Colonic mucosa (tissue), 4 donors: Measurements from ENCODE around the gene ADH1B. TPM values are rescaled to one million over a fixed set of nuclear protein-coding genes. Genes with fewer than 3 reads are reported as not detected.

Experiments used
- DNase-seq: peaks from one replicate; pipeline ENCODE4 v3.0.0-alpha.2; 2020
- H3K27ac ChIP-seq: fragments of 200-600 bp; one replicate; pipeline ENCODE4 v1.8.0; 2021
- H3K27me3 ChIP-seq: fragments of 200-600 bp; one replicate; pipeline ENCODE4 v1.8.0; 2021
- H3K36me3 ChIP-seq: fragments of 200-600 bp; one replicate; pipeline ENCODE4 v1.8.0; 2021
- H3K4me1 ChIP-seq: fragments of 200-600 bp; one replicate; pipeline ENCODE4 v1.8.0; 2021; ENCODE audit warnings: mild to moderate bottlenecking
- H3K4me3 ChIP-seq: fragments of 200-600 bp; one replicate; pipeline ENCODE4 v1.8.0; 2021
- H3K9ac ChIP-seq, 2 donors: one replicate each; pipeline ENCODE4 v1.7.0; 2013; ENCODE audit warnings: control low read depth in 2 of 2, low read depth in 2 of 2, low read length in 2 of 2
- H3K9me3 ChIP-seq: fragments of 200-600 bp; one replicate; pipeline ENCODE4 v1.8.0; 2021
- CTCF ChIP-seq: fragments of 200-600 bp; IDR thresholded peaks from one replicate; pipeline ENCODE4 v1.8.0; 2022; ENCODE audit warnings: antibody characterized with exemption, mild to moderate bottlenecking
- intact Hi-C: fragments of 100-400 bp; cut with DNase I; formaldehyde crosslinking; loops from one replicate; pipeline ENCODE4 v1.14.1; 2022
- total RNA-seq, 2 donors: library from RNA; stranded (reverse); fragmentation: NEBNext Ultra II Directional in 1 of 2; extraction: Animal tissue kit (Norgen Biotek cat#: 25700) in 1 of 2; gene quantifications; one replicate each; pipeline ENCODE4 v1.2.1, GENCODE V29; 2021
- donor health status: healthy.
- donor health status: DM: no; HTN: no; CAD: no.
- donor health status: DM: no; HTN: no; CAD: no.

Gene ADH1B
- total RNA-seq, 2 donors from 2014 or later: 46.1 to 62.3 TPM

GRCh38 chr4:99264927-99265326 lies 56.3 kb downstream of the ADH1B start:
- no peaks in the 10 kb centered on the region for H3K4me1 ChIP-seq
- no peaks in the 10 kb centered on the region for H3K27me3 ChIP-seq
- intact Hi-C loops: no loop called here
- H3K9ac ChIP-seq: no peak overlapping the region
- H3K9me3 ChIP-seq: no peaks in the 10 kb centered on the region
- DNase-seq: no peak
- no peaks in the 10 kb centered on the region for H3K36me3 ChIP-seq
- no peak overlapping the region for H3K4me3 ChIP-seq
- no peak for TF ChIP-seq CTCF
- H3K27ac ChIP-seq: no peak overlapping the region

Other genes starting within 250 kb of the ADH1B start
- 100 to 1,000 TPM; 165 to 240 TPM for gene ADH5, start 232.6 kb downstream of the ADH1B start, total RNA-seq
- gene ADH4, start 177.1 kb downstream of the ADH1B start, total RNA-seq: 1 to 10 TPM in 1 of 2 donors, under 1 TPM in 1; 0.82 to 1.5 TPM
- gene ADH6, start 102.2 kb downstream of the ADH1B start, total RNA-seq: 10 to 100 TPM; 17.6 to 24.5 TPM
- under 1 TPM; 0.16 to 0.17 TPM for gene ADH1A, start 30.4 kb downstream of the ADH1B start, total RNA-seq
- 100 to 1,000 TPM; 140 to 240 TPM for gene ADH1C, start 31.3 kb upstream of the ADH1B start, total RNA-seq
- gene ADH7, start 113.9 kb upstream of the ADH1B start, total RNA-seq: not detected
- gene C4orf17, start 189.6 kb upstream of the ADH1B start, total RNA-seq: not detected
- gene TRMT10A, start 242.6 kb upstream of the ADH1B start, total RNA-seq: 10 to 100 TPM in 1 of 2 donors, 1 to 10 TPM in 1; 6.8 to 10.6 TPM